HG02678 (cell line): Measurements from ENCODE around the gene PPP4R3A.
"Not testable (repeated sequence)": the region's sequence is repeated elsewhere in the genome, so short reads cannot be mapped to it uniquely, and the experiment has no call there.

Source experiments
- ATAC-seq: cut with Tn5 transposase; IDR thresholded peaks from one replicate; pipeline ENCODE4 v1.9.1; 2021; ENCODE audit warnings: mild to moderate bottlenecking, moderate library complexity; ENCODE audit not compliant: unreplicated experiment

The PPP4R3A gene

DNA sequence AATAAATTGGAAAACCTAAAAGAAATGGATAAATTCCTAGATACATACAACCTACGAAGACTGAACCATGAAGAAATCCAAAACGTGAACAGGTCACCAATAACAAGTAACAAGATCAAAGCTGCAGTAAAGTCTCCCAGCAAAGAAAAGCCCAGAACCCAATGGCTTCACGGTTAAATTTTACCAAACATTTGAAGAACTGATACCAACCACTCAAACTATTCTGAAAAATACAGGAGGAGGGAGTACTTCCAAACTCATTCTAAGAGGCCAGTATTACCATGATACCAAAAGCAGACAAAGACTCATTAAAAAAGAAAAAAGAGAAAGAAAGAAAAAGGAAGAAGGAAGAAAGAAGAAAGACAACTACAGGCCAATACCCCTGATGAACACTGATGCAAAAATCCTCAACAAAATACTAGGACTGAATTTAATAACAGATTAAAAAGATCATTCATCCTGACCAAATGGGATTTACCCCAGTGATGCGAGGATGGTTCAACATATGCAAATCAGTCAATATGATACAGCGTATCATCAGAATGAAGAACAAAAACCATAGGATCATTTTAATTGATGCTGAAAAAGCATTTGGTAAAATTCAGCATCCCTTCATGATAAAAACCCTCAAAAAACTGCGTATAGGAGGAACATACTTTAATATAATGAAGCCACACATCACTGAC lies 65.6 kb downstream of the PPP4R3A start:
- no peak for ATAC-seq

- no peak for ATAC-seq
These were observed 70.8 kb downstream of the PPP4R3A start for GRCh38 chr14:91439345-91439744.

GRCh38 chr14:91438845-91439244 lies 71.3 kb downstream of the PPP4R3A start:
- no peak for ATAC-seq

- ATAC-seq, result not testable (repeated sequence)
These were observed 73.8 kb downstream of the PPP4R3A start for GRCh38 chr14:91436266-91436665.

DNA sequence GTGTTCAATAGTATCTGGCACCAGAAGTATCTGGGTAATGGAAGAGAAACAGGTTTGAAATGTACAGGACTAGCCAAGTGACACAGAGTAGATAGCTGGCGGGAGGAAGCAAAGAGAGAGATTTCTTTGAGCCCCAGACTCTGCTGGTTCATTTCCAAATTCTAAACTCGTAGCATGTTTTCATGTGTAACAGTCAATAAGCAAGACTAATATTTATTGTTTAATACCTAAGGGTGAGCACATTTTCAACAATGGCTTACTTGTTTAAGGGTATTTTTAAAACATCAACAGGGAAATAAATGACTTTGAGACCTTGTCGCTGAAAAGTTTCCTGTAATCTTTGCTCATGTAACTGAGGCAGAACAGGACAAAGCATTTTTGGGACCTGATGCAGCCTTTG lies 80.7 kb downstream of the PPP4R3A start:
- ATAC-seq, result no peak

GRCh38 chr14:91428931-91429330 lies 81.2 kb downstream of the PPP4R3A start:
- not testable (repeated sequence) for ATAC-seq

DNA sequence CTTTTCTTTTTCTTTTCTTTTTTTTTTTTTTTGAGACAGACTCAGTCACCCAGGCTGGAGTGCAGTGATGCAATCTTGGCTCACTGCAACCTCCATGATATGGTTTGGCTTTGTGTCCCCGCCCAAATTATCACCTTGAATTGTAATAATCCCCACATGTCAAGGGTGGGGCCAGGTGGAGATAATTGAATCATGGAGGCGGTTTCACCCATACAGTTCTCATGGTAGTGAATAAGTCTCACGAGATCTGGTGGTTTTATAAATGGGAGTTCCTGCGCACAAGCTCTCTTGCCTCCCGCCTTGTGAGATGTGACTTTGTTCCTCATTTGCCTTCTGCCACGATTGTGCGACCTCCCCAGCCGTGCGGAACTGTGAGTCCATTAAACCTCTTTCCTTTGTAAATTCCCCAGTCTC lies 84.6 kb downstream of the PPP4R3A start:
- ATAC-seq, result not testable (repeated sequence)

DNA sequence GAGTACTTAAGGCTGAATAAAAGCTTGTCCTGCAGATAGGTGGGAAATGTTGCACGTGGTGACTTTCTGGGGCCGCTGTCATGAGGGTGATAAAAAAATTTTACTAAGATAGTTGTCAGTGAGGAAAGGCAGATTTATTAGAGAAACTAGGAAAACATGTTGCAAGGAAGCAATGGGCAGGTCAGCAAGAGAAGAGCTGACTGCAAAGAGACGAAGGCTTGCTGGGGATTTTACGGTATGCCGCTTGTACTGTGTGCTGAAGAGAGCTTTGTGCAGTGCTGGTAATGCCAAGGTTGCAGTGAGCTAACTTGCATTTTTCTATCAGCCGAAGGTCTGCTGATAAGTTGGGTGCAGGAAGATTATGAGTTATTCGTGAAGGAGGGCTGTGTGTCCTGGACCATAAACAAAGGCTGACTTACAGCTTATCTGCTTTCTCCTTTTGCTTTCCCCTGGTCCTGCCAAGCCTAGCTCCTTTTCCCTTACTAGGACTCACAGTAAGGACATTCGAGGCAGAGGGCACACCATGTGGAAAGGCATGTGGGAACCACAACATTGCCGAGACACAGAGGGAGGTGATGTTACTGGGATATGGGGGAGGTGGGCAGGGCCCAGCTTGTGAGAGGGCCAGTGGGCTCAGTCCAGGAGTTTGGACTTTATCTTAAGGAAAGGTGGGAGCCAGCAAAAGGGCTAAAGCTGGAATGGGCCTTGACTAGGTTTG lies 85.1 kb downstream of the PPP4R3A start:
- no peak for ATAC-seq

- no peak for ATAC-seq
These were observed 89.4 kb downstream of the PPP4R3A start for GRCh38 chr14:91420686-91421085.

DNA sequence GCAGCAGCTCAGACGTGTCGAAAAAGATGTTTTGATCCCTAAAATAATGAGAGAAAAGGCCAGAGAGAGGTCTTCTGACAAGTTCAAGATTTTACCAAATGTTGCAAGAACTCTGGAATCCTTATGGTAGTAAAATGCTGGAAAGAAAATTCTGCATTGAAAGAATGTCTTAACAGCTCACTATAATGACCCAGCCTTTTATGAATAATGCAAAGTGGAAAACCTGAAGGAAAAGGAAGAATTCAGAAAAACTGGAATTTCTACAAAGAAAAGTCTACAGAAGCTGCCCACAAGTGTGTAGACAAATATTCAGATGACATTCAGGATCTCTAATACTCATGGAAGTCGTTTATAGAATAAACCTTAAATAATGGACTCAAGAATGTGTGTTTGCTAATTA lies 90.7 kb downstream of the PPP4R3A start:
- ATAC-seq, result no peak

- no peak for ATAC-seq
These were observed 91.1 kb downstream of the PPP4R3A start for GRCh38 chr14:91419044-91419397.

- ATAC-seq, result peak; percentile 23
These were observed 91.6 kb downstream of the PPP4R3A start for GRCh38 chr14:91418387-91419043.

DNA sequence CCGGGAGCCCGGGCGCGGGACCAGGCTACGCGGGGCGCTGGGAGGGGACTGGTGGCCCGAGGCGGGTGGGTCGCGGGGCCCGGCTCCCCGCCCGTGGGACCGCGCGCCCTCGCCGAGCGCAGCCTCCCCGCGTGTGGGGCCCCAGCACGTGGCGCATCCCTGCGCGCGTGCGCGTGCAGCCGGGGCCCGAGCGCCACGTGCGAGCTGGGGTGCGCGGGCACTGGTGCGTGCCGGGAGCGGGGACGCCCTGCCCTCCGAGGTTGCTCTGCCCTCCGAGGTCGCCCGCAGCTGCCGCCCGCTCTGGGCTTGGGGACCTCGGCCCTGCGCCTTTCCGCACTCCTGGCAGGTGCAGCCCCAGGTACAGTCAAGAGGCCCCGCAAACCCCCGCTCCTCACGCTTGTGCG lies 92.1 kb downstream of the PPP4R3A start:
- ATAC-seq, result peak; percentile 33

DNA sequence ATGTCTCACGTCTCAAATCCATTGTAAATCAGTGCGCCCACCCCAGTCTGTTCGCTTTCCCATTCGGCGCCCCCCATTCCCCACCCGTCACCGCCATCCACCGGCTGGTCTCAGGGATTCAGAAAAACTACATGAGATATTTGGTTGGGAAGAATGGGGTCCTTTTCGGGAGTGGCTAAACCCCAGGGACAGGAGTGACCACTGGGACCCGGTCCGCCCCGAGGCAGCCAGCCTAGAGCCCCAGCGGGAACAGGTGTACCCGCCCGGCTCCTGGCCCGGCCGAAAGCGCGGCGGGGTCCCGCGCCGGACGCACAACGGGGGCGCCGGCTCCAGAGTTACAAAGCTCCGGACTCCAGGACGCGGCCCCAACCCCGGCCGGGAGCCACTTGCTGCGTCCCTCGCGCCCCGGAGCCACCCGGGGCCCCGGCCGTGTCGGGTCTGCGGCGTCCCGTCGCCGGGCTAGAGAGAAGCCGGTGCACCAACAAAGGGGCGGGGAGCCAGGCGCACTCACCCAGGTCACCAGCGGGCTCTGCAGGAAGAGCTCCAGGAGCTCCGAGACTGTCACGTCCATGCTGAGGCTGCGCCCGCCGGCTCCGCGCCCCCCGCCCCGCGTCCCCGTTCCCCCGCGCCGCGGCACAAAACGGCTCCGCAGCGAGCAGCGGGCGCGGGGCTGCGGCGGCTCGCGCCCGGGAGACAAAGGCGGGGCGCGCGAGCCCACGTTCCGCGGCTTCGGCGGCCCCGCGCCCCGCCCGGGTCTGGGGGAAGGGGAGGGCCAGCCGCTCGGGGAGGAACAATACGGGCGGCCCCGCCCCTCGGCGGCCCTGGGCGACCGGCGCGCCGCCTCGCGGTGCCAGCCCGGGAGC lies 92.8 kb downstream of the PPP4R3A start, which contains the start of gene CCDC88C:
Gene CCDC88C, minus strand, starts transcription at position 701 of the 863 bp plus-strand sequence. Its CDS starts 130 bp downstream, at position 571.
- peak; percentile 59 for ATAC-seq

- ATAC-seq, result no peak
These were observed 93.4 kb downstream of the PPP4R3A start for GRCh38 chr14:91416744-91417119.

GRCh38 chr14:91415794-91416743 lies 94.0 kb downstream of the PPP4R3A start:
- ATAC-seq, result peak; percentile 50

GRCh38 chr14:91414475-91414833 lies 95.7 kb downstream of the PPP4R3A start:
- ATAC-seq, result no peak

GRCh38 chr14:91413547-91414474 lies 96.3 kb downstream of the PPP4R3A start:
- no peak for ATAC-seq

DNA sequence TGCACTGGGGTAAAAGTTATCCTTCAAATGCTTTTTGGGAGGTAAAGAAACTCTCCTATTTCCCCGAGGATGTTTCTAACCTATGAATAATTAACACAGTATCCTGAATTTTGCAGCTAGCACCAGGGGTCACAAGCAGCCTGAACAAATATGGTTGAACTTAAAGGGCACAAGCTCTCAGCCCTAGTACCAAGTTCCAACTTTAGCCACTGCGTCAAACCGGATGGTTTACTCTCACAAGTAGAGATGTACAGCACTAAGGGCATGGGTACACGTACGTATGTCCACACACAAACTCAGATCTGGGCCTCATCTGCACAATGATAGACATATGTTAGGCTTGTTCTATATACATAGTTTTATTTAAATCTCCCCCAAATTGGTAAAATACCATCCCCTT lies 97.2 kb downstream of the PPP4R3A start:
- ATAC-seq, result no peak
